Thyroid gland (tissue), 4 donors: ENCODE data around the gene SH3BP1. TPM values are rescaled to one million over a fixed set of nuclear protein-coding genes. Genes with fewer than 3 reads are reported as not detected.

ENCODE experiments used
- DNase-seq, 2 donors: peaks; one replicate each; pipeline ENCODE4 v3.0.0-alpha.2; 2019
- H3K27ac ChIP-seq, 3 donors: fragments of 200-600 bp; sonication (generic); 1 replicate in 2 of 3; 2 replicates in 1 of 3; pipeline ENCODE4 v1.5.1; 2016 to 2019; ENCODE audit warnings: mild to moderate bottlenecking in 1 of 3, moderate library complexity in 1 of 3
- H3K27me3 ChIP-seq: fragments of 200-600 bp; sonication (generic); one replicate; pipeline ENCODE4 v1.5.1; 2019
- H3K36me3 ChIP-seq, 2 donors: fragments of 200-600 bp; sonication (generic); one replicate each; pipeline ENCODE4 v1.5.1; 2016 to 2019
- H3K4me1 ChIP-seq, 2 donors: fragments of 200-600 bp; sonication (generic); one replicate each; pipeline ENCODE4 v1.5.1; 2017 to 2019
- H3K4me3 ChIP-seq, 3 donors: fragments of 200-600 bp; sonication (generic); replicated peaks in 1 of 3; 1 replicate in 2 of 3; 2 replicates in 1 of 3; pipeline ENCODE4 v1.5.1; 2016; ENCODE audit warnings: mild to moderate bottlenecking in 1 of 3
- H3K9me3 ChIP-seq: fragments of 200-600 bp; sonication (generic); one replicate; pipeline ENCODE4 v1.5.1; 2017
- CTCF ChIP-seq, 6 experiments: fragments of 200-600 bp in 3 of 6; fragments of 450-650 bp in 3 of 6; sonication (generic) in 3 of 6; IDR thresholded peaks; one replicate each; pipeline ENCODE4 v1.5.1; 2016 to 2019; ENCODE audit warnings: antibody characterized with exemption in 6 of 6, mild to moderate bottlenecking in 2 of 6, inconsistent platforms in 1 of 6, moderate library complexity in 1 of 6
- POLR2A ChIP-seq, 2 donors: fragments of 450-650 bp; IDR thresholded peaks; one replicate each; pipeline ENCODE4 v1.6.1; 2017; ENCODE audit warnings: antibody characterized with exemption in 2 of 2, mild to moderate bottlenecking in 2 of 2, moderate library complexity in 1 of 2
- WGBS, 2 donors: methylation state at CpG; one replicate each; pipeline ENCODE4 v1.1.5; 2017; 5-methylcytosine and 5-hydroxymethylcytosine counted together
- intact Hi-C: fragments of 100-400 bp; cut with DNase I; formaldehyde crosslinking; loops from one replicate; pipeline ENCODE4 v1.15.1; 2023
- total RNA-seq, 4 donors: library from RNA; depleted of rRNA; stranded (reverse); fragments of >200 nt; gene quantifications; one replicate each; pipeline ENCODE4 v1.2.3, GENCODE V29; 2016

The SH3BP1 gene
- total RNA-seq, 4 donors from 2014 or later = 0.81 to 10.1 (median 3.3) TPM

DNA sequence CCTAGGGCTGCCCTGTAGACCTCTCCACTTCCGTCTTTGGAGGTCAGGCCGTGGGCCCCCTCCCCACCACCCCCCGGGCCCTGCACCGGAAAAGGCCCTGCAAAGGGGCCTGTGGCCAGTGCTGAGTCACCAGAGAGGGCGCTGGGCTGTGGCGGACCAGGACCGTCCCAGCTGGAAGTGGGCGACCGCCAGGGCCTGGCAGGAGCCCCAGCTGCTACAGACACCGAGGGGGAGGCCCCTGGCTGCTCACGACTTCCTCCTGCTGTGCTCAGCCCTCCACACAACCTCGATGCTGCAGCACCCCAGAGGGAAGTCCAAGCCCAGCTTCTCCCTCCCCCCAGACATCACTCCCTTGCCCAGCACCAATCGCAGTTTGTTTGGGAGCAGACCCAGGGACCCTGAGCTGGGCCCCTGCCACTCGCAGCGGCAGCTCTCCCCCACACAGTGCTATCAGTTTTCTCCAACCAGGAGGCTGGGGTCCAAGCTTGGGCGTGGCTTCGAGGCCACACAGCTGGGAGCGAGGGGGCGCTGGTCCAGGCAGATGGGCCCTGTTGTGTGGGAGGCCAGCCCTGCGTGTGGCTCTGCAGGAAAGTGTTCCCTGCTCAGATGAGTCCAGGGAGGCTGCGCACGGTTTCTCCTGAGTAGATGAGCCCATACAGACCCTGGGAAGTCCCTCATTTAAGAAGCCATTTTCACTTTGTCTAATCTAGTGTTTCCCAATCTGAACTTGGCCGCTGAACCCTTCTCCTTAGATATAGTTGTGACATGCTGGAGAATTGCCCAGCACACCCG, 5.6 kb upstream of the SH3BP1 start:
- peaks cover 0 to 27% of the 10 kb centered on the region in 2 donors for H3K4me1 ChIP-seq
- H3K27me3 ChIP-seq = no peaks in the 10 kb centered on the region
- peaks cover 14 to 15% of the 10 kb centered on the region in 2 donors for H3K36me3 ChIP-seq
- DNase-seq = peak; percentile 76 to 84
- WGBS, 2 donors = 24 to 30% methylated on average over 10 to 17 of the region's 24 CpGs
- peak overlapping the region; percentile 69 to 84 (median 75) for H3K27ac ChIP-seq
- H3K9me3 ChIP-seq = no peaks in the 10 kb centered on the region
- intact Hi-C loops = no loop called here
- no peak overlapping the region for H3K4me3 ChIP-seq
- TF ChIP-seq CTCF (IDR thresholded peaks at IDR 0.05) (no peak), POLR2A (IDR thresholded peaks at IDR 0.05) (no peak)

DNA sequence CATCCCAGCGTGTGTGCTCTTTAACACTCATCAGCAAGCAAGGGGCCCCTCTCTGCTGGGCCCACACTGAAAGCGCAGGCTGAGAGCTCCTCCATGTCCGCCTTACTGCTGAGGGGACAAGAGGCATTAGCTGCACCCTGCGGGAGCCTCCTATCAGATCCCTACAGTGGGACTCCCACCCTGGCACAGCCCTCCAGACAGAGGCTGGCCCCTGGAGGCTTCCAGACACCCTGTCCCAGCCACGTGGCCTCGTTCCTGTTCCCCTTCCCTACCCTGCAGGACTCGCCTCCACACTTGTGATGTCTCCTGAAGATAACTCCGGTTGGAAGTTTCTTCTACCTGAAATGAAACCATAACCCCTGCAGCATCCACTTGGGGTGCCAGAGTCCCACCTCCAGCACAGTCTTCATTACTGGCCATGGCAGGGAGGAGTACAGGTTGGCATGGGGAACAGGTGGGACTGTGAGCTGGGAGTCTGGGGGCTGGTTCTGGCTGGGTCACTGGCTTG, 5.0 kb upstream of the SH3BP1 start:
- Histone ChIP-seq H3K27me3 (no peaks in the 10 kb centered on the region), H3K36me3 (peaks cover 9 to 13% of the 10 kb centered on the region in 2 donors), H3K4me1 (peaks cover 0 to 32% of the 10 kb centered on the region in 2 donors), H3K4me3 (no peak overlapping the region), H3K27ac (peak overlapping the region; percentile 15 to 75 (median 69)), H3K9me3 (no peaks in the 10 kb centered on the region)
- intact Hi-C loops = no loop called here
- TF ChIP-seq POLR2A (IDR thresholded peaks at IDR 0.05) (no peak), CTCF (IDR thresholded peaks at IDR 0.05) (no peak)
- DNase-seq = no peak
- WGBS, 2 donors = 66 to 68% methylated on average over 6 to 8 of the region's 8 CpGs

- peaks cover 5 to 39% of the 10 kb centered on the region in 2 donors for H3K4me1 ChIP-seq
- DNase-seq = no peak
Observed at GRCh38 chr22:37635157-37635556, 4.3 kb upstream of the SH3BP1 start.

DNA sequence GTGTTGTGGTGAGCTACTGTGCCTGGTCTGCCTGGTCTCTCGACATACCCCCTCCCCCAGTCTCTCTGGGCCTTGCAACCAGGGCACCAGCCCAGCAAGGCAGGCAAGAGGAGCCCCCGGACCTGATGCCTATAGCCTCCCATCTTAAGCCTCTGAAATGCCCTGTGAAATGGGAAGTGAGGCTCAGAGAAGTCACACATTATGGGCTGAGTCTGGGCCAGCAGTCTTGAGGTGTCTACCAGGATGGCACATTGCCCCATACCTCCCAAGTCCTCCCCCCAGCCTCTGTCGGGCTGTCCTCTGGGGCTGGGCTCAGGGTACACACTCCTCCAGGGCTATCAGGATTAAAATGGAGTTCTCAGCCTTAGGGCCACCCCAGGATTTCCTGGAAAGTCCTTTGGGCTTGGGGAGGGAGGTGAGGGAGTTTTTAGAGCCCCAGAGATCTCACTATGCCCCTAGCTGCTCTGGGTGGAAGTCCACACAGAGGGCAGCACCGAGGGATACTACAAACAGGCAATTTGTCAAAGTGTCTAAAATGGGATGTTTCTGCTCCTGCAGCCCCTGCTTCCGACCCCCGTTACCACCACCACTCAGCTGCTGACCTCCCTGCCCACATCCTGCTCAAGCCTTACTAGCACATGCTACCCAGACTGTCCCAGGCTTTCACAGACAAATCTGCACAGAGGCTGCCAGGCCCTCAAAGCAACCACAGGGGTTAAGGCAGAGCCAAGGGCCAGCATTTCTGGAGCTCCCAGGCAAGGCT, 3.1 kb upstream of the SH3BP1 start:
- no peak for TF ChIP-seq POLR2A (IDR thresholded peaks at IDR 0.05)
- no peak for TF ChIP-seq CTCF (IDR thresholded peaks at IDR 0.05)
- intact Hi-C loops = no loop called here
- Histone ChIP-seq H3K36me3 (peaks cover 0 to 3% of the 10 kb centered on the region in 2 donors), H3K27ac (no peak overlapping the region), H3K4me1 (peaks cover 7 to 43% of the 10 kb centered on the region in 2 donors), H3K27me3 (no peaks in the 10 kb centered on the region), H3K4me3 (no peak overlapping the region), H3K9me3 (no peaks in the 10 kb centered on the region)
- no peak for DNase-seq
- 83% methylated on average over 5 to 6 of the region's 6 CpGs for WGBS, 2 donors

More at GRCh38 chr22:37635157-37635556, 4.3 kb upstream of the SH3BP1 start:
- Histone ChIP-seq H3K36me3 (peaks cover 2 to 6% of the 10 kb centered on the region in 2 donors), H3K9me3 (no peaks in the 10 kb centered on the region), H3K27ac (no peak overlapping the region), H3K4me3 (no peak overlapping the region), H3K27me3 (no peaks in the 10 kb centered on the region)
- 94 to 96% methylated on average over 7 of the region's 7 CpGs for WGBS, 2 donors
- intact Hi-C loops = no loop called here
- no peak for TF ChIP-seq CTCF (IDR thresholded peaks at IDR 0.05)
- TF ChIP-seq POLR2A (IDR thresholded peaks at IDR 0.05) = no peak
